PFSK-1 (cell line): ENCODE measurements around the gene DNM3.

Experiments used
- POLR2AphosphoS5 ChIP-seq: IDR thresholded peaks from 2 replicates; pipeline ENCODE4 v1.6.1; 2012; ENCODE audit warnings: low read depth, mild to moderate bottlenecking, control low read depth, low read length, moderate library complexity
- TAF1 ChIP-seq: IDR thresholded peaks from 2 replicates; pipeline ENCODE4 v1.6.1; 2012; ENCODE audit warnings: low read length, control low read depth, borderline replicate concordance; ENCODE audit not compliant: insufficient read depth

DNA sequence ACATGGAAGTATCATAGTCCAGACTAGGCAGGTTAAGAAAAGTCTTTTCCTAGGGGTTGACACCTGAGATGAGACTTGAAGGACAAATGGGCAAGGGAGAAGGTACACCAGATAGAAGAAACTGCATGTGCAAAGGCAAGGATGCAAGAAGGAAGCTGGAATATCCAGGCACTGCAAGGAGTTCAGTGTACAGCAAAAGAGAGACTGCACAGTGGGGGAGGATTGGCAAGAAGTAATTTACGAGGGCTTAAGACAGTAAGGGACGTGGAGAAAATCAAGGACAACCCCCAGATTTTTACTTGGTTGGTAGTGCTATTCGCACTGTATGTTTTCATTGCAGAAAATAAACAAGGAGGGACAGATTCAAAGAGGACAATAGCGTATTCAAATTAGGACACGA lies 58.5 kb downstream of the DNM3 start:
- TF ChIP-seq TAF1, result no peak
- no peak for TF ChIP-seq POLR2AphosphoS5
